ENCODE results near the gene INSRR.

Gene INSRR

DNA sequence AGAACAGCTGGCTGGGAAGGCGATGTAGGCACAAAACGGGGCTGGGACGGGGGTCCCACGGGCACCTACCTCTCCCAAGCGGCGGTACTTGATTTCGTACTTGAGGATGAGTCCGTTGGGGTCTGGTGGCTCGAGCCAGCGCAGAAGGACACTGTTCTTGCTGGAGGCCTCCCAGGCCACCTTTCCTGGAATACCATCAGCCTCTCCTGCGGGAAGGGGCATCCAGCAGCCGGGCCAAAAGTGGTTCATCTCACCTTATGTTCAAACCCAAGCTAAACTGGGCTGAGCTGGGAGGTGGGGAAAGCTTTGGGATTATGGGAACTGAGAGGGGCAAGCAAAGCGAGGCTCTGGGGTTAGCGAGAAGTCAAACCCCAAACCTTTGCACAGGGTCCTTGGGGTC is 14.3 kb downstream of the INSRR start:
- peaks cover 84% of the 10 kb centered on the region for H3K27me3 ChIP-seq (ENCODE audit: control insufficient read depth, insufficient read depth, low read length)
- H3K4me3 ChIP-seq (ENCODE audit: low read depth, low read length): peak overlapping the region; percentile 64
- no peak overlapping the region for H3K9ac ChIP-seq (ENCODE audit: low read depth, low read length)
- H3K36me3 ChIP-seq (ENCODE audit: control insufficient read depth, insufficient read depth, low read length): no peaks in the 10 kb centered on the region
- H3K4me1 ChIP-seq (ENCODE audit: control insufficient read depth, insufficient read depth, low read length): peaks cover 6% of the 10 kb centered on the region
- H3K9me3 ChIP-seq (ENCODE audit: control insufficient read depth, insufficient read depth, low read length): no peaks in the 10 kb centered on the region

DNA sequence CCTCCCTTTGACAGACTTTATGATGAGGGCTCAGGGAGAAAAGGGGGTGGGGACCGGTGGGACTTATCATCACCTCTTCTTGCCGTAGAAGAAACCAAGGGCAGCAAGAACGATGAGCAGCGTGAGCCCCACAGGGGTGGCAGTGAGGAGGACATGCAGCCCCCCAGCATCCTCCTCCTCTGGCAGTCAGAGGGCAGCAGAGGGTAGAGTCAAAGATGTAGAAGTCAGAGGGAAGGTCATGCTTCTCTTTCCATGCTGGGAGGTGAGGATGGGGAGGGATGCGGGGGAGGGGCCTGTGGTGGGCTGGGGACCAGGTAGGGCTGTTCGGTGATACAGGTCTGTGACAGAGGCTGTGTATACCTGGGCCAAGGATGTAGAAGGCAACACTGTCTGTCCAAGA is 14.8 kb downstream of the INSRR start:
- peaks cover 84% of the 10 kb centered on the region for H3K27me3 ChIP-seq (ENCODE audit: control insufficient read depth, insufficient read depth, low read length)
- H3K4me3 ChIP-seq (ENCODE audit: low read depth, low read length): peak overlapping the region; percentile 64
- H3K9ac ChIP-seq (ENCODE audit: low read depth, low read length): no peak overlapping the region
- peaks cover 6% of the 10 kb centered on the region for H3K4me1 ChIP-seq (ENCODE audit: control insufficient read depth, insufficient read depth, low read length)
- no peaks in the 10 kb centered on the region for H3K9me3 ChIP-seq (ENCODE audit: control insufficient read depth, insufficient read depth, low read length)
- H3K36me3 ChIP-seq (ENCODE audit: control insufficient read depth, insufficient read depth, low read length): no peaks in the 10 kb centered on the region

GRCh38 chr1:156842618-156843300 is 16.2 kb downstream of the INSRR start:
- Histone ChIP-seq H3K4me1 (ENCODE audit: control insufficient read depth, insufficient read depth, low read length) (peaks cover 2% of the 10 kb centered on the region), H3K4me3 (ENCODE audit: low read depth, low read length) (no peak overlapping the region), H3K9me3 (ENCODE audit: control insufficient read depth, insufficient read depth, low read length) (no peaks in the 10 kb centered on the region), H3K27me3 (ENCODE audit: control insufficient read depth, insufficient read depth, low read length) (peaks cover 81% of the 10 kb centered on the region), H3K9ac (ENCODE audit: low read depth, low read length) (no peak overlapping the region), H3K36me3 (ENCODE audit: control insufficient read depth, insufficient read depth, low read length) (no peaks in the 10 kb centered on the region)

DNA sequence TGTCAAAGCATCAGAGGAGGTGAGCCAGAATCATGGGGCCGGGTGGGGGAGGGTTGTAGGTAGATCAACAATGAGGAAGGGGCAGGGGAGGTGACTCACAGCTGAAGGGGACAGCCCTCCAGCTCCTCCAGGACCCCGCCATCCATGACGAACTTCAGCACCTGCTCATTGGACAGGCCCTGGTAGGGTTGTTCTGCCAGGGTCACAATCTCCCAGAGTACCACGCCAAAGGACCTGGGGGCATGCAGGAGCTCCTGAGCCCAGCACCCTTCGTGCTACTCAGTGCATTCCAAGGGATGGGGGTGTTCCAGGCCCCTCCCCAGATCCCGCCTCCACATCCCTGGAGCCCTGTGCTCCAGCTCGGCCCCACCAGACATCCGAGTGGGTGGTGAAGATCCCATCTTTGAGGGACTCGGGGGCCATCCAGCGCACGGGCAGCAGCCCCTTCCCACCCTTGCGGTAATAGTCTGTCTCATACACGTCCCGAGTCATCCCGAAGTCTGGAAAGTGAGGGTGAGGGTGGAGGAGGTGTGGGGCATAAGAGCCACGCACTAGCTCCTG is 17.5 kb downstream of the INSRR start:
- no peak overlapping the region for H3K9ac ChIP-seq (ENCODE audit: low read depth, low read length)
- peaks cover 78% of the 10 kb centered on the region for H3K27me3 ChIP-seq (ENCODE audit: control insufficient read depth, insufficient read depth, low read length)
- no peaks in the 10 kb centered on the region for H3K9me3 ChIP-seq (ENCODE audit: control insufficient read depth, insufficient read depth, low read length)
- peaks cover 2% of the 10 kb centered on the region for H3K4me1 ChIP-seq (ENCODE audit: control insufficient read depth, insufficient read depth, low read length)
- no peaks in the 10 kb centered on the region for H3K36me3 ChIP-seq (ENCODE audit: control insufficient read depth, insufficient read depth, low read length)
- H3K4me3 ChIP-seq (ENCODE audit: low read depth, low read length): no peak overlapping the region

GRCh38 chr1:156840898-156841279 is 18.0 kb downstream of the INSRR start:
- no peak overlapping the region for H3K9ac ChIP-seq (ENCODE audit: low read depth, low read length)

DNA sequence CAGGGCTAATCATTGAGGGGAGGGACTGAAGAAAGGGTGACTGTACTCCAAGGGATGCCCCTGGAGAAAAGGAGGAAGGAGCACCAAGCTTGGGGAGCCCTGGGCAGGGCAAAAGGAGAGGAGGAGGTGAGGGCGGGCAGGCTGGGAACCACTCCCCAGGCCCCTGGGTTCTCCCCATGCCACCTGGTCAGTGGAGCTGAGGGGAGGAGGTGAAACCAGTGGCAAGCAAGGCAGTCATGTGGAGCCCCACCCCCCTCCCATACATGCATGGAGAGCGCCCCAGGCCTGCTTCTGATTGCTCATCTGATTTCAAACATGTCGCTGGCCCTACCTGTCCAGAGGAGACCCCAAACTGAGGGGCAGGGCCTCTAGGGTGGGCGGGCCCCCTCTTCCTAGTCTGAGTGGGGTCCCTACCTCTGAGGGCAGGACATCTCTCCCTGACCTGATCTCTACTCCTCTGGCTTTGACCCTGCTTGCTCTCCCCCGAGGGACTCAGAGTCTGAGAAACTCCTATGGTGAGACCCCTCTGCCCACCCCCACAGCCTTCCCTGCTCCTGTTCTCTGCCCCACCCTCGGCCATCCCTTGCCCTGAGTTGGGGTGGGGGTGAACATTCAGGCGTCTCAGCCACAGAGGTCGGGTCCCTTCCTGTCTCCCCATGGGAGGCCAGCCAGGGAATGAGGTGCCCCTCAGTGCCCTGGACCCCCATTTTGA is 18.6 kb downstream of the INSRR start:
- H3K27me3 ChIP-seq (ENCODE audit: control insufficient read depth, insufficient read depth, low read length): peaks cover 73% of the 10 kb centered on the region

More at GRCh38 chr1:156840898-156841279, 18.0 kb downstream of the INSRR start:
- Histone ChIP-seq H3K4me3 (ENCODE audit: low read depth, low read length) (no peak overlapping the region), H3K4me1 (ENCODE audit: control insufficient read depth, insufficient read depth, low read length) (peaks cover 2% of the 10 kb centered on the region), H3K36me3 (ENCODE audit: control insufficient read depth, insufficient read depth, low read length) (no peaks in the 10 kb centered on the region), H3K9me3 (ENCODE audit: control insufficient read depth, insufficient read depth, low read length) (no peaks in the 10 kb centered on the region), H3K27me3 (ENCODE audit: control insufficient read depth, insufficient read depth, low read length) (peaks cover 75% of the 10 kb centered on the region)

GRCh38 chr1:156839426-156840109 is 19.3 kb downstream of the INSRR start:
- Histone ChIP-seq H3K4me3 (ENCODE audit: low read depth, low read length) (no peak overlapping the region), H3K27me3 (ENCODE audit: control insufficient read depth, insufficient read depth, low read length) (peaks cover 71% of the 10 kb centered on the region)

More for the DNA sequence above, 18.6 kb downstream of the INSRR start:
- Histone ChIP-seq H3K4me1 (ENCODE audit: control insufficient read depth, insufficient read depth, low read length) (peaks cover 2% of the 10 kb centered on the region), H3K4me3 (ENCODE audit: low read depth, low read length) (no peak overlapping the region), H3K9ac (ENCODE audit: low read depth, low read length) (no peak overlapping the region), H3K36me3 (ENCODE audit: control insufficient read depth, insufficient read depth, low read length) (no peaks in the 10 kb centered on the region), H3K9me3 (ENCODE audit: control insufficient read depth, insufficient read depth, low read length) (no peaks in the 10 kb centered on the region)

GRCh38 chr1:156838972-156839371 is 19.9 kb downstream of the INSRR start:
- peaks cover 65% of the 10 kb centered on the region for H3K27me3 ChIP-seq (ENCODE audit: control insufficient read depth, insufficient read depth, low read length)
- no peaks in the 10 kb centered on the region for H3K36me3 ChIP-seq (ENCODE audit: control insufficient read depth, insufficient read depth, low read length)
- no peaks in the 10 kb centered on the region for H3K4me1 ChIP-seq (ENCODE audit: control insufficient read depth, insufficient read depth, low read length)
- no peaks in the 10 kb centered on the region for H3K9me3 ChIP-seq (ENCODE audit: control insufficient read depth, insufficient read depth, low read length)
- no peak overlapping the region for H3K9ac ChIP-seq (ENCODE audit: low read depth, low read length)
- H3K4me3 ChIP-seq (ENCODE audit: low read depth, low read length): no peak overlapping the region

More at GRCh38 chr1:156839426-156840109, 19.3 kb downstream of the INSRR start:
- no peaks in the 10 kb centered on the region for H3K9me3 ChIP-seq (ENCODE audit: control insufficient read depth, insufficient read depth, low read length)
- H3K36me3 ChIP-seq (ENCODE audit: control insufficient read depth, insufficient read depth, low read length): no peaks in the 10 kb centered on the region
- H3K9ac ChIP-seq (ENCODE audit: low read depth, low read length): no peak overlapping the region
- no peaks in the 10 kb centered on the region for H3K4me1 ChIP-seq (ENCODE audit: control insufficient read depth, insufficient read depth, low read length)

DNA sequence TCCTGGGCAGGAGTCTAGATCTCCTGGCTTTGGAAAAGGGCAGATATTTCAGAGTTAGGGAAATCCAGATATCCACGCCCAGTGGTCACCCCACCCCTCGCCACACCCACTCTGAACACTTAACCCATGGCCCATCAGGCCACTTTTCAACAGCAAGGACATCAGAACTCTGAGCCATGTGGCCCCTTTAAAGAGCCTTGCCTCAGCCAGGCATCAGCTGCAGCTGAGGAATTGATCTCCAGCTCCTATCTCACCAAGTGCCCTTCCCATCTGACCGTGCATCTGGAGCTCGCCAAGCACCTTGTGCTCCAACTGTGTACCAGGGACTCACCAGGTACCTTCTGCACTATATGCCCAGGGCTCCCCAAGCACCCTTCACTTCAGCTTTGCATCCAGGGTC is 22.0 kb downstream of the INSRR start:
- Histone ChIP-seq H3K36me3 (ENCODE audit: control insufficient read depth, insufficient read depth, low read length) (no peaks in the 10 kb centered on the region), H3K4me3 (ENCODE audit: low read depth, low read length) (no peak overlapping the region), H3K27me3 (ENCODE audit: control insufficient read depth, insufficient read depth, low read length) (peaks cover 53% of the 10 kb centered on the region), H3K9ac (ENCODE audit: low read depth, low read length) (no peak overlapping the region), H3K9me3 (ENCODE audit: control insufficient read depth, insufficient read depth, low read length) (no peaks in the 10 kb centered on the region), H3K4me1 (ENCODE audit: control insufficient read depth, insufficient read depth, low read length) (no peaks in the 10 kb centered on the region)

- Histone ChIP-seq H3K4me3 (ENCODE audit: low read depth, low read length) (no peak overlapping the region), H3K27me3 (ENCODE audit: control insufficient read depth, insufficient read depth, low read length) (peaks cover 51% of the 10 kb centered on the region), H3K4me1 (ENCODE audit: control insufficient read depth, insufficient read depth, low read length) (no peaks in the 10 kb centered on the region), H3K36me3 (ENCODE audit: control insufficient read depth, insufficient read depth, low read length) (no peaks in the 10 kb centered on the region), H3K9me3 (ENCODE audit: control insufficient read depth, insufficient read depth, low read length) (no peaks in the 10 kb centered on the region), H3K9ac (ENCODE audit: low read depth, low read length) (no peak overlapping the region)
Observed at GRCh38 chr1:156836041-156836654, 22.8 kb downstream of the INSRR start.

- no peaks in the 10 kb centered on the region for H3K4me1 ChIP-seq (ENCODE audit: control insufficient read depth, insufficient read depth, low read length)
- H3K36me3 ChIP-seq (ENCODE audit: control insufficient read depth, insufficient read depth, low read length): no peaks in the 10 kb centered on the region
- no peaks in the 10 kb centered on the region for H3K9me3 ChIP-seq (ENCODE audit: control insufficient read depth, insufficient read depth, low read length)
- no peak overlapping the region for H3K9ac ChIP-seq (ENCODE audit: low read depth, low read length)
- H3K27me3 ChIP-seq (ENCODE audit: control insufficient read depth, insufficient read depth, low read length): peaks cover 51% of the 10 kb centered on the region
- no peak overlapping the region for H3K4me3 ChIP-seq (ENCODE audit: low read depth, low read length)
Observed at GRCh38 chr1:156834322-156834721, 24.6 kb downstream of the INSRR start.

All from iPS-15b (cell line).